A549 treated with Mapracorat at 1 μM for 4 hours (cell line): ENCODE measurements around the gene ORMDL3. TPM values are rescaled to one million over a fixed set of nuclear protein-coding genes. Genes with fewer than 3 reads are reported as not detected.

ENCODE experiments used
- total RNA-seq: library from RNA; stranded (reverse); fragments of 200-300 nt; extraction: Qiagen RNA extraction; gene quantifications from 5 replicates; pipeline ENCODE4 v1.2.3, GENCODE V29; 2022

ORMDL3 gene
- 29.3 to 44.6 TPM (median 41.0 TPM) in 5 replicates for total RNA-seq

DNA sequence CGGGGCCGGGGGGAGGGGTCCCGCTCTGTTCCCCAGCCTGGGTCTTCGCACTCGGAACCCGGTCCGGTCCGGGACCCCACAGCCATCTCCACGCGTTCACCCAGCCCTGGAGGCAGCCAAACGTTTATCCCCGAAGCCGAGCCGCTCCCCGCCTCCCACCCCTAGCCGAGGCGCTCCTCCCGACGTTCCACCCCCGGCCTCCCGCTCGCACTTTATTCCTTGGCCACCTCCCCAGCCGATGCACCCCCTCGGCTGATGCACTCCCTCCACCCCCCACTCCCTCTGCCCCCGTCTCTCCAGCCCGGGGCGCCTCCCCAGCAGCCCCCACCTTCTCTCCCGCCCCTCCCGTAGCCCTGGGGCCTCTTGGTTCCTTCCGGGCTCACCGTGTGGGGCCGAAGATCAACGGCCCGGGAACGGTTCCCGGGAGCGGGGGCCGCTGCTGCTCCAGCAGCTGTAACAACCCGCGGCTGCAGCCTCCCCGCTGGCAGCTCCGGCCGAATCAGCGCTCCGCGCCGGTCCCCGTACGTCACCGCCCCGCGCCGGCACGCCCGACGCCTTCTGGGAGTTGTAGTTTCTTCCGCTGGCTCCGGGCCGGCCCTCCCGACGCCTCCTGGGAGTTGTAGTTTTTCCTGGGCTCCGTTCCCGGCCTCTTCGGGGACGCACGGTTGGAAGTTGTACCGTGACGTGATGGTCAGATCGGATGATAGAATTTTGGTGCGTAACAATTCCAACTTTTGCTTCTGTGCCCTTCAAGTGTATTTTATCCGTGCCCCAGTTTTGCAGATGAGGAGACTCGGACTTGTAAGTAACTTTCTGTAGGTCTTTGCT lies at the start of gene ORMDL3, which contains the start of gene LRRC3C:
TSS of gene ORMDL3 (minus strand) at position 501 of the 828 bp plus-strand sequence. CDS start 3,398 bp downstream, outside the sequence.
TSS of gene LRRC3C (plus strand) at position 632 of the 828 bp plus-strand sequence. CDS start 13,792 bp downstream, outside the sequence.

GRCh38 chr17:39962642-39963220 lies 35.3 kb upstream of the ORMDL3 start, which contains the start of gene GSDMA:
TSS of gene GSDMA (plus strand) at chr17:39963004. CDS start at chr17:39965688, 2,684 bp downstream.

Other genes starting within 250 kb of the ORMDL3 start
- 7.3 to 8.5 TPM (median 8.2 TPM) in 5 replicates for gene PGAP3, start 239.5 kb downstream of the ORMDL3 start, total RNA-seq
- gene ERBB2, start 227.5 kb downstream of the ORMDL3 start, total RNA-seq, result 26.2 to 34.3 TPM (median 33.5 TPM) in 5 replicates
- 84.6 to 98.6 TPM (median 92.9 TPM) in 5 replicates for gene MIEN1, start 197.1 kb downstream of the ORMDL3 start, total RNA-seq
- 3.0 to 4.9 TPM (median 4.4 TPM) in 5 replicates for gene GRB7, start 189.7 kb downstream of the ORMDL3 start, total RNA-seq
- not detected in 5 replicates for gene IKZF3, start 63.3 kb downstream of the ORMDL3 start, total RNA-seq
- not detected in 5 replicates for gene ZPBP2, start 59.4 kb downstream of the ORMDL3 start, total RNA-seq
- 1.0 to 2.5 TPM (median 2.1 TPM) in 5 replicates for gene GSDMB, start 9.0 kb downstream of the ORMDL3 start, total RNA-seq
- gene LRRC3C, start 131 bp upstream of the ORMDL3 start, total RNA-seq, result not detected in 5 replicates
- not detected in 5 replicates for gene GSDMA, start 35.4 kb upstream of the ORMDL3 start, total RNA-seq
- gene PSMD3, start 53.2 kb upstream of the ORMDL3 start, total RNA-seq, result 149 to 176 TPM (median 172 TPM) in 5 replicates
- gene CSF3, start 87.8 kb upstream of the ORMDL3 start, total RNA-seq, result 0.18 to 0.97 TPM (median 0.53 TPM) in 5 replicates
- gene MED24, start 126.8 kb upstream of the ORMDL3 start, total RNA-seq, result 46.6 to 62.3 TPM (median 55.6 TPM) in 5 replicates
- 21.1 to 30.3 TPM (median 28.8 TPM) in 5 replicates for gene THRA, start 135.4 kb upstream of the ORMDL3 start, total RNA-seq
- 8.2 to 11.4 TPM (median 10.6 TPM) in 5 replicates for gene NR1D1, start 173.0 kb upstream of the ORMDL3 start, total RNA-seq
- gene MSL1, start 194.4 kb upstream of the ORMDL3 start, total RNA-seq, result 58.5 to 65.4 TPM (median 64.8 TPM) in 5 replicates
- 43.9 to 47.0 TPM (median 46.0 TPM) in 5 replicates for gene CASC3, start 212.9 kb upstream of the ORMDL3 start, total RNA-seq
- 2.2 to 3.4 TPM (median 2.8 TPM) in 5 replicates for gene RAPGEFL1, start 249.9 kb upstream of the ORMDL3 start, total RNA-seq